HPDE6-E6E7 (cell line): ENCODE results near the gene RXFP3.

ENCODE experiments used
- DNase-seq: peaks from one replicate; pipeline ENCODE4 v3.0.0; 2011; ENCODE audit warnings: missing footprints; ENCODE audit errors: extremely low spot score

The RXFP3 gene

DNA sequence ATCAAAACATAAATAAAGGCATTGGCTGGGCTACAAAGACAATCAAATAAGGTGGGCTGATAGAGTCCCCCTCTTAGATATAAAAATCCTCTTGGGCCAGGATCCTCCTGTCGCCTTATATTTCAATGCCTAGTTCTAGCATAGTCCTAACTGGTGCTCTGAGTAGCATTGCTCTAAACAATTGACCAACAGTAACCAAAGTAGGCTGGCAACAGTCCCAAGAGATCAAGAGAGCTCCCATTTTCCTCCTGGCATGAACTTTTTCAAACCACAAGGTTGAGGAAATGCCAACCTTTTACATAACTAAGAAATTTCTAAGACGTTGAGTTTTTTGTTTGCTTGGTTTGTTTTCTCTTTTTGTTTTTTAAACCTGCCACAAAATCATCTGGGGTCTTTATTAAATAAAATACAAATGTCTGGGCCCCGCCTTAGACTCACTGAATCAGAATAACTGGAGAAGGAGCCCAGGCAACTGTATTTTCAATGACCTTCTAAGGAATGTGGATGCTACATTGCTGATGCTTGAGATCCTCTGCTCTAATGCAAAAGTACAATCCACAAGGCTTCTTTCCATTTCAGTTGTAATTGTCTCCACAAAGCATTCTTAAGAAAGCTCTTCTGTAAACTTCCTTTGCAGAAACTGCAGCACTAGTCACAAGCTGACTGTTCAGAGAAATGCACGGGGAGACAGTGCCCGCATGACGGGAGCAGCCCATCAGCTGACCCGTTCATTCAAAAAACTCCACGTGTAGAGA, 45.4 kb downstream of the RXFP3 start:
- no peak for DNase-seq

DNA sequence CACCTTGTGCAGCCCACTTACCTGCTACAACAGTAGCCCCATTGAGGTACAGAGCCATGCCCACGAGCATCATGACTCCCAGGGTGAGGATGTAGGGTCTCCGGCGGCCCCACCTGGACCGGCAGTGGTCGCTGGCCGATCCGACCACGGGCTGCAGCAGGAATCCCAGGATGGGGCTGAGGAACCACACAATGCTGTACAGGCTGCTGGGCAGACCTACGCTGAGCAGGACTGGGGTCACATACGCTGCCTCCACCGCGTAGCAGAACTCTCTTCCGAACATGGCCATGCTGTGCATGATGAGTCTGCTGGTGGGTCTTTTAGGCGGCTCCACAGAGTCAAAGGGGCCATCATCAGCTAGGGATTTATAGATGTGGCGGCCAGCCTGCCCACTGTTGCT, 48.0 kb downstream of the RXFP3 start:
- DNase-seq: no peak

DNA sequence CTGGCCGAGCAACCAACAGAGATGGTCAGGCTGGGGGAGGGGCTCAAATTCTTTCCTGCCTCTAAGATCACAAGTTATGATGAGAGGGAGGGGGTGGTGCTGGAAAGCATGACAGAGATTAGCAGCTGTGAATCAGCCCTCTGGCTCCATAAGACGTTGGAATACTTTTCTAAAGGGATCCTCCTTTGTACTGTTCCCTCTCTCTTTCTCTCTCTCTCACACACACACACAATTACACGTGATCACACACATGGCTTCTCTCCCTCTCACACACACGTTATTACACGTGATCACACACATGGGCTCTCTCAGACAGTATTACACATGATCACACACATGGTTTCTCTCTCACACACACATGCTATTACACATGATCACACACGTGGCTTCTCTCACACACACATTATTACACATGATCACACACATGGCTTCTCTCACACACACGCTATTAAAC, 48.5 kb downstream of the RXFP3 start, which contains the start of gene SLC45A2:
TSS of gene SLC45A2 (minus strand) at position 23 of the 454 bp plus-strand sequence. CDS start 110 bp downstream, outside the sequence.
- no peak for DNase-seq

DNA sequence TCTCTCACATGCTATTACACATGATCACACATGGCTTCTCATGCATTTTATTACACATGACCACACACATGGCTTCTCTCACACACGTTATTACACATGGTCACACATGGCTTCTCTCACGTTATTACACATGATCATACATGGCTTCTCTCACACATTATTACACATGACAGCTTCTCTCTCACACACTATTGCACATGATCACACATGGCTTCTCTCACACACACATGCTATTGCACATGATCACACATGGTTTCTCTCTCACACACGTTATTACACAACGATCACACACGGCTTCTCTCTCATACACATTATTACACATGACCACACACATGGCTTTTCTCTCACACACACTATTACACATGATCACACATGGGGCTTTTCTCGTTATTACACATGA, 49.3 kb downstream of the RXFP3 start:
- DNase-seq: no peak
